HL-60/S4 treated with retinoic acid at 250 ng/mL for 4 days and 3 days (cell line): ENCODE results near the gene TXNRD3.
"Not testable (repeated sequence)": the region's sequence is repeated elsewhere in the genome, so short reads cannot be mapped to it uniquely, and the experiment has no call there.

Experiments used
- in situ Hi-C: fragments of 300-500 bp; cut with MboI; formaldehyde crosslinking; loops from 2 replicates; pipeline ENCODE4 v1.7.0; 2022; ENCODE audit warnings: low sequenced_read_pairs

TXNRD3 gene

DNA sequence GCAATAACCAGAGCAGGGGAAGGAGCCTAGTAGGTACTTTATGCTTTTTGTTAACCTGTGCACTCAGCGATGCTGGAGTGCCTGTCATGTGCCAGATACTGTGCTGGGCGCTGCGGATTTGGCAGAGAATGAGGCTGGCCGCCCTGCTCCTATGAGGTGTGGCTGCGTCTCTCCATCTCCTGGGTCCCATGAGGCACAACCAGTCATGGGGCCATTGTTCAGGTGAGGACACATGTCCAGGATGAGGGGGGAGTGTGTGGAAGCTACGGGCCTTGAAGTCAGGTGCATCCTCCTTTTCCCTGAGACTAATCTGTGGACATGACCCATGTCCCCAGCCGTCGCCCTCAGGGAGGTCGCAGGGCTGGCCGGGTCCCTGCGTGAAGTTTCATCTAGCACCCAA is 963 bp upstream of the TXNRD3 start:
- in situ Hi-C loops, result no loop called here

DNA sequence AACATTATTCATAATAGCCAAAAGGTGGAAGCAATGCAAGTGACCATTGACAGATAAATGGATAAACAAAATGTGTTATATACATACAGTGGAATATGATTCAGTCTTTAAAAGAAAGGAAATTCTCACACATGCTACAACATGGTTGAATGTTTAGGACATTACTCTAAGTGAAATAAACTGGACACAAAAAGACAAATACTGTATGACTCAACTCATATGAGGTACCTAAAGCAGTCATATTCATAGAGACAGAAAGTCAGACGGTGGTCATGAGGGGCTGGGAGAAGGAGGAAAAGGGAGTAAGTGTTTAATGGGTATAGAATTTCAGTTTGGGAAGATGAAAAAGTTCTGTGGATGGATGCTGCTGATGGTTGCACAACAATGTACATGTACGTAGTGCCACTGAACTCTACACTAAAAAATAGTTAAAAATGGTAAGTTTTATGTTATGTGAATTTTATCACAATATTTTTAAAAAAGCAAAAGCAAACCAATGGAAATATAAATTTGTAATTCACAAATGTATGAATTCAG is 5.3 kb downstream of the TXNRD3 start:
- in situ Hi-C loops, result no loop called here

DNA sequence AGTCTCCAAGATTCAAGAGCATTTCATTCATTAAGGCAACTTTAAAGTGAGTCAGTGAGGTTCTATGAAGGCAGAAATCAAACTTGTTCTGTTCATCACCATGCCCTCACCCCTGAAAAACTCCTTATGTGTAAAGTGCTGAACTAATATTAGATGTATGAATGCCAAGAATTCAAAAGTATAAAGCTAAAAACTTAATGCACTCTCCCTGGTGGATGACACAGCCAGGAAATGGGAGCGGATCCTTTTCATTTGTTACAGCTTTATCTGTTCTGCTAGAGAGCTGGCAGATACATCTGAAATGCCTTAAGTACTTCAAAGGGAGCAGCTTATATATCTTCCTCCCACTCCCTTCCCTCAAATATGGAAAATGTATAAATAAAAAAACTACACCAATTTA is 8.2 kb downstream of the TXNRD3 start:
- in situ Hi-C loops, result no loop called here

DNA sequence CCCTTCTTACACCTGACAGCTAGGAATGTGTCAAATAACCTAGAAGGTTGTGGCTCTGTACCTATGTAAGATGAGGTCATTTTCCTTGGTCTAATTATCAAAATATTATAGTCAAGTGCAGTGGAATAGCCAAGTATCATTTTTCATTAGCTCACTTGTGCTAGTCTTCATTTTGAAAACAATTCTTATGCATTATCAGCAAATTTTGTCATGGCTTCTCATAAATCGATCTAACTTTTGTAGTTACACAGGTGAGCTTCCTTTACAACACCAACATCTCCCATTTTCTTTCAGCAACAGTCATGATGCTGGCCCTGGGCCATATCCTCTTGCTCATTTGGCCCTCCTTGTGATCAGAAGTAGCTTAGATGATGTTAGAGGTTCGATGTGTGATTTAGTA is 10.3 kb downstream of the TXNRD3 start:
- in situ Hi-C loops, result no loop called here

DNA sequence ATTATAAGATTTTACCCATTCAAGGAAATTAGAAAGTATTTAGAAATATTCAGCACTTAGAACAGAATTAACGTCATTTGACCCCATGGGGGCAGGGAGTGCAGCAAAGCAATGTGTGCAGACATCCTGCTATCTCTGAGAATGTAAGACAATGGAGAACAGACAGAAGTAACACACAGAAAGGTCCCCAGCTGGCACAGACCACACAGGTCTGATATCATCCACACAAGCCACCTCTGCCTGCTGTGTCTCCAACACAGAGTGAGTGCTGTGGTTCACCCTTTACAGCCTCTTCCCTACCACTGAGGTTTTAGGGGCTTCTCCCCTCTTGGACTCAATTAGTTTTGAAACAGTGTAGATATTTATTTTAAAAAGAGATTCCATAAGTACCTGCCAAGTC is 16.1 kb downstream of the TXNRD3 start:
- in situ Hi-C loops, result no loop called here

DNA sequence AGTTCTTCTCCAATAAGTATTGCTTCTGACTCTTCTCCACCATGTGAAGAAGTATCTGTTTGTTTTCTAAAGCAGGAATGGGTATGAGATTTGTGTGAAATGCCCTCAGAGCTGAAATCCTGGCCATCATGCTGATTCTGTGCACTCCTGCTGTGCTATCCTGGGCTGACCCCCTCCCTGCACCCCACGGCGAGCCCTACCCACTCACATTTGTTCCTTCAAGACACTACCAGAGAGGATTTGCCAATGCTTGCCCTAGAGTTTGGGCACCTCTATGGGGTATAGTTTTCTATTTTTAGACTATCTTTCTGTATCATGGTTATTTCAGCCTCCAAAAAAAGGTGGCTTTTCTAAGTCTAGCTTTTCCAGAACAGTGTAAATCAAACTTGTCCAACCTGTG is 18.5 kb downstream of the TXNRD3 start:
- in situ Hi-C loops, result no loop called here

DNA sequence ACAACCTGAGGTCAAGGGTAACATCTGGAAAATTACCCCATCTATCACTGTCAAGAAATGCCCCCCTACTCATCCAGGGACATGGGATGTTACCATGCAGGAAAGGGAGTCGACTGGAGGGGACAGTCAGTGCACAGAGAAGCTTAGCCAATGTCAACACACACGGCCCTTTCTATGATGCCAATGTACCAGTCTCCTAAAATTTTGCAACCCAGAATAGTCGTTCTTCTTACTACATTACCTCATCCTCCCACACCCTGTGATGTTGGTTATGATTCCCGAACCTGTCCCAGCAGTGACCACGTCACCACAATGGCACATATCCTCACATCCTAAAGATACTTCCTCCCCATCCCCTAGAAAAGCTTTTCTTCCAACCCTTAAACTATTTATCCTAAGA is 20.1 kb downstream of the TXNRD3 start:
- in situ Hi-C loops, result no loop called here

DNA sequence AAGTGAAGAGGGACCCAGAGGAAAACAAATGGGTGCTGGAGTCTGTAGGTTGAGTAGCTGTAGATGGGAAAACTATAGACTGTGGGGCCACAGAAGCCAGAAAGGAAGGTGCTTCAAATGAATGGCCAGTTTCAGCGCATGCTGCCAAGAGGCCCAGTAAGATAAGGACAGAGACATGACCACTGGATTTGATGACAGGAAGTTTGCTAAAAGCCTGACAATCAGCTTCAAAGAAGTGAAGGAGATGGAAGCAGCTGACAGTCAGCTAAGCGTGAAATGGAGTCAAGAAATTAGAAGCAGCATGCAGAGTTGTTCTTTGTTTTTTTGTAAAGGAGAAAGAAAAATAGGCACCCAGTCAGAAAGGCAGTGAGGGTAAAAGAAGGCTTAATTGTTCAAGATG is 24.9 kb downstream of the TXNRD3 start:
- in situ Hi-C loops, result no loop called here

DNA sequence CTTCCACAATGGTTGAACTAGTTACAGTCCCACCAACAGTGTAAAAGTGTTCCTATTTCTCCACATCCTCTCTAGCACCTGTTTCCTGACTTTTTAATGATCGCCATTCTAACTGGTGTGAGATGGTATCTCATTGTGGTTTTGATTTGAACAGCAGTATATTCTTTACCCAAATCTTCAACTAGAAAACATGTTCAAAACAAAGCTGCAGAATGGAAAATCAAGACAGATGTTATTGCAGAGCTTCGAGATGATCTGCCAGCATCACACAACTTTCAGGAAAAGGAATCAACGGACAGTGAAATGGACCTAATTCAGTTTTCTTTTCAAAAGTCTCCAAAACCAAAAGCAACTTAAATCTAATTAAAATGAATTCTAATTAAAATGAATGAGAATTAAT is 29.2 kb downstream of the TXNRD3 start:
- in situ Hi-C loops, result not testable (repeated sequence)

DNA sequence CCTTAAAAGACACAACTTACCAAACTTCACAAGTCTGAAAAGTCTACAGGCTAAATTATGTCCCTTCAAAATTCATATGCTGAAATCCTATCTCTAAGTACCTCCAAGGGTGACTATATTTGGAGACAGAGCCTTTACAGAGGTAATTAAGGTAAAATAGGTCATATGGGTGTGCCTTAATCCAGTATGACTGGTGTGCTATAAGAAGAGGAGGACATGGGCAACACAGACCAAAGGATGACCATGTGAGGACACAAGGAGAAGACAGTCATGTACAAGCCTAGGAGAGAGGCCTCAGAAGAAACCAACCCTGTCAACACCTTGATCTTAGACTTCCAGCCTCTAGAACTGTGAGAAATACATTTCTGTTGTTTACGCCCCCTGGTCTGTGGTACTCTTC is 32.2 kb downstream of the TXNRD3 start:
- in situ Hi-C loops, result no loop called here

DNA sequence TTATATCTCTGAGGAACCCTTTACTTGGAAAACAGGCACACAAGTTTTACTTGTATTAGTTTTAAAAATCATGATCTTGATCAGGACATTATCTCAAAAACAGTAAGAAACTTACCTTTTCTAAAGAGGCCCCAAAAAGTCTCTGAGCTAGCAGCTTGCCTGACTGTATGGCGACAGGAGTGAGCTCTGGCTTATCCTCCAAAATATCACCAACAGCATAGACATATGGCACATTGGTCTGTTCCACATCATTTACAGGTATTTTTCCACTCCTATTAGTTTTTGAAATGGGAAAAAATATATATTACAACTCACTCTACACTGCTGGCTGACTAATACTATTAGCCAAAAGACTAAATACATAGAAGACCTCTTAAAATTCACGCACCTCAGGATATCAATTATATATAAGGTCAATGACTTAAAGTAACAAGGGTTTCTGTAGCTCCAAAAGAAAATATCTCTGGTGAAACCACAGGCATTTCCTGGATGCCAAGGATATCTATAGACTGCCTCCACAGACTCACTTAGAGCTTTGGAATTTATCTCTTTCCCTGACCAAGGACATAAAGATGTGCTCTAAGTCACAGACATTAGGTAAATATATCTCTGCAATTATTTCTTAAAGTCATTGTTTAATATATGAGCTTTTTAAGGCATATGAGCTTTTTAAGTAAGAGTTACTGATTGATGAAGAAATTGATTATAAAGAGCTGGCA is 33.1 kb downstream of the TXNRD3 start:
- in situ Hi-C loops, result no loop called here

DNA sequence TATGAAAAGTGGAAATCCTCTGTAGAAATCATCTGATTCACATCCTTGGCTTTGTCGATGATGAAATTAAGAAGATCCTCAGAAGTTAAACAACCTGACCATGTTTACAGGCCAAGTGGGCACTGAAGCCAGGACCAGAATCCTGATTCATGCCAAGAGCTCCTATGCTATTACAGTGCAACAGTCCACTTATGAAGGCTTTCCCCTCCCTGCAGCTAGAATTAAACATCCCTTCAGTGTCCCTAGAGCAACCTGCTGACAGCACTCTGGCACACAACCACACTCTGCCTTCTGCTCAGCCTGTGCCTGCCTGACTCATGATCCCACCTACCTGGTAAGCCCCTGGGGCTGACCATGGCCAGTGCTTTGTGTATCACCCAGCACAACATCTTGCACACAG is 33.8 kb downstream of the TXNRD3 start:
- in situ Hi-C loops, result no loop called here

DNA sequence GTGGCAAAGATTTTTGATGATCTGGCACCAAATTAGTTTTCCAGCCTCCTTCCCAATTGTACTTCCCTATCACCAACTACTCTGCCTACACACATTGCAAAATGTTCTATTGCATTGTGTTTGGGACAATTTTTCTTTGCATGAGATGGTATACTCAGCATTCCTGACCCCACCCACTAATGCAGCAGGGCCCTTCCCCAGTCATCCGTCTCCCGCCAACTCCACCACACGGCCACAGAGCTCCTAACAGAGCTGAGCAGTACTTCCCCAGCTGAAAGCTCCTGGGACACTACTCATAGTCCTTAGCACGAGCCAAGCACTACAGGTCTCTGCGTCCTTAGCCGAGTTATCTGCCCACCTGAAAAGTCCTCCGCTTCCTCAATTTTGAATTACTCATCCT is 34.2 kb downstream of the TXNRD3 start:
- in situ Hi-C loops, result no loop called here

DNA sequence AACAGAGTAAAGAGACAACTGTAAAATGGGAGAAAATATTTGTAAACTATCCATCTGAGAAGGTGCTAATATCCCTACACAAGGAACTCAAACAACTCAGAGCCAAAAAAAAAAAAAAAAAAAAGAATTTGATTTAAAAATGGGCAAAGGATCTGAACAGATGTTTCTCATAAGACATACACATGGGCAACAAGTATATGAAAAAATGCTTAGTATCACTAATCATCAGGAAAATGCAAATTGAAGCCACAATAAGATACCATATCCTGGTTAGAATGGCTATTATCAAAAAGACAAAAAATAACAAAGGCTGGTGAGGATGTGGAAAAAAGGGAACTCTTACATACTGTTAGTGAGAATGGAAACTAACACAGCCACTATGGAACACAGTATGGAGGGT is 36.2 kb downstream of the TXNRD3 start:
- in situ Hi-C loops, result no loop called here

DNA sequence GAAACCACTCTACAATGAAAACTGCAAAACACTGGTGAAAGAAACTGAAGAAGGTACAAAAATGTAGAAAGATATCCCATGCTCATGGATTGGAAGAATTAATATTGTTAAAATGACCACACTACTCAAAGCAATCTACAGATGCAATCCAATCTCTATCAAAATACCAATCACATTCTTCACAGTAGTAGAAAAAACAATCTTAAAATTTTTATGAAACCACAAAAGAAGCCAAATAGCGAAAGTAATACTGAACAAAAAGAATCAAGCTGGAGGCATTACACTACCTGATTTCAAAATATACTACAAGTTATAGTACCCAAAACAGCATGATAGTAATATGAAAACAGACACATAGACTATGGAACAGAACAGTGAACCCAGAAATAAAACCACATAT is 36.9 kb downstream of the TXNRD3 start:
- in situ Hi-C loops, result no loop called here

DNA sequence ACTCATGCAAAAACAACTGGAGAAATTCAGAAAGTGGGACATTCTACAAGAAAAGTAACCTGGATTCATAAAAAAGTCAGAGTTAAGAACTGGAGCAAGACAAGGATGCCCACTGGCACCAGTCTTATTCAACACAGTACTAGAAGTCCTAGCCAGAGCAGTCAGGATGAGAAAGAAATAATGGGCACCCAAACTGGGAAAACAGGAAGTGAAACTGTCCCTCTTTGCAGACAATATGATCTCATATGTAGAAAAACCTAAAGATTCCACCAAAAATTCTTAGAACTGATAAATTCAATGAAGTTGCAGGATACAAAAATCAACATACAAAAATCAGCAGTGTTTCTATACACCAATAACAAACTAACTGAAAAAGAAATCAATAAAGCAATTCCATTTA is 37.4 kb downstream of the TXNRD3 start:
- in situ Hi-C loops, result no loop called here

DNA sequence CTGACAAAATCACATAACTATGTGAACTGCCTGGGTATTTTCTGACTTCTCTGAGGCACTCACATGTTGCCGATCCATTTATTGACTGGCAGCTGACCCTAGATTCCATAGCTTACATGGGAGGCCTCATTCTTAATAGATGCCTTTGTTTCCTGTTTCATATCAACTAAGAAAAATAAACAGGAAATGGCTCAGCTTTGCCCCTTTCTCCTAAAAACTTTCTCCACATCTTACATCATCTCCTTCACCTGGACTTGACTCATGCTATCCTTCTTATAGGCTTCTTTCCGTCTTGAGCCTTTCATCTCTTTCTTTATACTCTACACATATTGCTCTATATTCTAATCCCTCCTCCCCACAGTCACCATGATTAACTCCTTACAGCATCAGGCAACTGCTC is 38.0 kb downstream of the TXNRD3 start:
- in situ Hi-C loops, result no loop called here

DNA sequence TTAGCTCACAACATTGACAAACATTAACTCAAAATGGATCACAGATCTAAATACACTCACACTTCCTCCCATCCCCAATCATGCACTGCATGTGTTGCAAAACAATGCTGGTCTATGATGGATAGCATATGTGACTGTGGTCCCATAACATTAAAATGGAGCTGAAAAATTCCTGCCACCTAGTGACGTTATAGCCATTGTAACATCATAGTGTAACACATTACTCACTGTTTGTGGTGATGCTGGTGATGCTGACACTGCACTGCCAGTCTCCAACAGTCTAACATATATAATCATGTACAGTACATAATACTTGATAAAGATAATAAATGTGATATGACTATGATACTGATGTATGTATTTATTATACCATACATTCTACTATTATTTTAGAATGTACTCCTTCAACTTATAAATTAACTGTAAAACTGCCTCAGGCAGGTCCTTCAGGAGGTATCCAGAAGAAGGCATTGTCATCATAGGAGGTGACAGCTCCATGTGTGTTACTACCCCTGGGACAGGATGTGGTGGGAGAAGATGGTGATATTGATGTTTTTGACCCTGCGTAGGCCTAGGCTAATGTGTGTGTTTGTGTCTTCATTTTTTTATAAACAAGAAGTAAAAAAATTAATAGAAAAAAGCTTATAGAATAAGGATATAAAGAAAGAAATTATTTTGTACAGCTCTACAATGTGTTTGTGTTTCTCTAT is 41.3 kb downstream of the TXNRD3 start:
- in situ Hi-C loops, result no loop called here

DNA sequence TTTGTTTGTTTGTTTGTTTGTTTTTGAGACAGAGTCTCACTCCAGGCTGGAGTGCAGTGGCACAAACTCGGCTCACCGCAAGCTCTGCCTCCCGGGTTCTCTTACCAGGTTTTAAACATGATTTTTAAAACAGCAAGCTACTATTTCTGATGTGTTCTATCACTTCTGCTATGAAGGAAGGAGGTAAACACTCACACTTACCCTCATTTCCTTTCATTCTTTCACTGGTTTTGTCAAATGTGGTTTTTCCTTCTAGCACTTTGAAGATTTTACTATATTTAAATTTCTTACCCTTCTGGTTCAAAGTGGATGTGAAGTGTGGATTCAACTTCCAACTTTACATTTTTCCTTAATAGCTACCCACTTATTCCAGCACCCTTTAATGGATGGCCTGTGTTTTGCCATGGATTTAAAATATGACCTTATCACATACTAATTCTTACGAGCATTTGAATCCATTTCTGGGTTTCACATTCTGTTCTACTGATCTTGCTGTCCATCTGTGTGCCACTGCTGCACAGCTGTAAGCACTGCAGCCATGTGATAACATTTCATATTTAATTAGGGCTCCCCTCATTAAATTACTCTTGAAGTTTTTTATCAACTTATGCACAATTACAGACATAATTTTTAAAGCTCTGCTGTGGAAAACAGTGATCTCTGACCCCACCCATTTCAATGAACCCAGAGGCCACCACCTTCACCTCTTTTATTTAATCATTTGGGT is 42.3 kb downstream of the TXNRD3 start:
- in situ Hi-C loops, result no loop called here

DNA sequence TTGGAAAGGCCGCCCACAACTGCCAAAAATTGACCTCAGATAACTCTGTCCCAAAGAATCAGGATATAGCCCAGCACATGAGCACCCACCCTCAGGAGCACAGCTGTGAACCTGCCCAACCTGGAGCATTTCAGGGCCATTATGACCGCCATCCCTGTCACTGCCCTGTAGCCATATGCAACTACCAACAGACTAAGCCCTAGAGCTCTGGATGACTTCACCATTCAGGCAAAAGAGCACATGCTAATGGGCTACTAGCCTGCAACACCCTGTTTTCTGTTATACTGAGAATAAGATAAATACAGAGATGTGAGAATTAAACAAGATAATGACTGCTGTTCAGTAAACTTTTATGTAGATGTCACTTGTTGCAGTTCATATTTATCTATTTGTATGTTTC is 45.0 kb downstream of the TXNRD3 start:
- in situ Hi-C loops, result no loop called here

DNA sequence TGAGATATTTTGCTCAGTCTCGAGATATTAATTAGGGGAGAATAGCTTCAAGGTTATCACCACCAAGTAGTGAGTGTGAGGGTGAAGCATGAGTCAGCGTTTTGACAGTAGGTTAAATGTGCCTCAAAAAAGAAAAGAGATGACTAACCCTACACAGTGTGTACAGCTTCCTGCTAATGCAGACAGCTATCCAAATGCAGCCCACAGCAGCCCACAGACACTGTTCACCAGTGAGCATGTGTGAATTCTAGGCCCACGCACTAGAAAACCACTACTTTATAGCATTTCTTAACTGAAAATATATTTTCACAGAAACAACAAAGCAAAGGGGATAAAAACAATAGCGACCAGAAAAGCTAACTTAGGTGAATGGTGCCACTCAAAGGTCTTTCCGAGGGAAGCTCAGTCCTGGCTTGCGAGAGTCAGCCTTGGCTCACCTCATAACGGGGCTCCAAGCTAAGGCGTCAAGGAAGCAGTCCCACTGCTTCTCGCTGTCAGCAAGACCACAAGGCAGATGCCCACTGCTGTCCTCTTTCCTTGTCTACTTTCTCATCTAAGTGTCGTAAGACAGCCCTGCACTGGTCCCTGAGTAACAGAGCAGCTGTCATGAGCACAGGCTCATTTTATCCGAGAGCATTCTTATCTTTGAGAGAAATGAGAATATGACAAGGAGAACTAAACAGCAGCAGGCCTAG is 47.6 kb downstream of the TXNRD3 start:
- in situ Hi-C loops, result no loop called here
